ENCODE data around the gene STK32C. TPM values are rescaled to one million over a fixed set of nuclear protein-coding genes. Genes with fewer than 3 reads are reported as not detected.

Gene STK32C
- total RNA-seq, 1 donor from 2014 or later, result 69.2 TPM

DNA sequence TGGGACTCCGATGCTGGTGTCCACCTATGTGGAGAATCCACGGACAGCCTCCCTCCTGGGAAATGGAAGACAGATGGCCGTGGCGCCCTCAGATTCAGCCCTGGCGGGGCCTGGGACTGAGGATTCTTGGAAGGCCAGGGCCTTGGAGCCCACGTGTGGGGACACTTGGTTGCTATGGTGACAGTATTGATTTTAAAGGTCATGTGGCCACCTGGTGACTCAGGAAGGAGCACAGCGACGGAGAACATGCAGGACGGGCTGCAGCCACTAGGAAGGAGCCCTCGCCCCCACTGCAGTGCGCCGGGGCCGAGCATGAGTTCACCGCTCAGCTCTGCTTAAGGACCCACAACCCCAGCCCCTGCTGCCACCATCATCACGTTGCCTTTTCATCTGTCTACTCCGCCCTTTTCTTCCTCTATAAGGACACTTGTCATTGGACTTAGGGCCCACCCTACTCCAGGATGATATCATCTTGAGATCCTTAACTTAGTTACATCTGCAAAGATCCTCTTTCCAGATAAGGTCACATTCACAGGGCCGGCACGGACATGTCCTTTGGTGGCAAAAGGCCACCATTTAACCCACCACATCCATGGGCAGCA is 3.7 kb upstream of the STK32C start:
- DNase-seq, result peak; percentile 67
- Mint-ChIP-seq H3K9me3 (ENCODE audit: unreplicated experiment) (peaks cover 14% of the 10 kb centered on the region), H3K27me3 (ENCODE audit: unreplicated experiment) (peaks cover 13% of the 10 kb centered on the region), H3K36me3 (ENCODE audit: unreplicated experiment) (peaks cover 25% of the 10 kb centered on the region), H3K27ac (ENCODE audit: unreplicated experiment) (peak overlapping the region; percentile 90), H3K4me1 (ENCODE audit: low read depth, unreplicated experiment) (peaks cover 16% of the 10 kb centered on the region), H3K4me3 (ENCODE audit: unreplicated experiment) (peak overlapping the region; percentile 71)
- TF ChIP-seq CTCF (IDR thresholded peaks at IDR 0.05; ENCODE audit: partially characterized antibody, unreplicated experiment), result peak; percentile 27

- peaks cover 21% of the 10 kb centered on the region for H3K4me1 Mint-ChIP-seq (ENCODE audit: low read depth, unreplicated experiment)
- peaks cover 19% of the 10 kb centered on the region for H3K9me3 Mint-ChIP-seq (ENCODE audit: unreplicated experiment)
- no peak for DNase-seq
- no peak for TF ChIP-seq CTCF (IDR thresholded peaks at IDR 0.05; ENCODE audit: partially characterized antibody, unreplicated experiment)
- peak overlapping the region; percentile 90 for H3K27ac Mint-ChIP-seq (ENCODE audit: unreplicated experiment)
- peaks cover 18% of the 10 kb centered on the region for H3K27me3 Mint-ChIP-seq (ENCODE audit: unreplicated experiment)
- peaks cover 31% of the 10 kb centered on the region for H3K36me3 Mint-ChIP-seq (ENCODE audit: unreplicated experiment)
- H3K4me3 Mint-ChIP-seq (ENCODE audit: unreplicated experiment), result peak overlapping the region; percentile 71
These were observed 3.1 kb upstream of the STK32C start for GRCh38 chr10:132310701-132311337.

- Mint-ChIP-seq H3K27me3 (ENCODE audit: unreplicated experiment) (peaks cover 18% of the 10 kb centered on the region), H3K4me3 (ENCODE audit: unreplicated experiment) (peak overlapping the region; percentile 84), H3K36me3 (ENCODE audit: unreplicated experiment) (peaks cover 30% of the 10 kb centered on the region), H3K4me1 (ENCODE audit: low read depth, unreplicated experiment) (peaks cover 21% of the 10 kb centered on the region), H3K27ac (ENCODE audit: unreplicated experiment) (peak overlapping the region; percentile 64), H3K9me3 (ENCODE audit: unreplicated experiment) (peaks cover 19% of the 10 kb centered on the region)
- no peak for TF ChIP-seq CTCF (IDR thresholded peaks at IDR 0.05; ENCODE audit: partially characterized antibody, unreplicated experiment)
- no peak for DNase-seq
These were observed 2.3 kb upstream of the STK32C start for GRCh38 chr10:132309879-132310591.

DNA sequence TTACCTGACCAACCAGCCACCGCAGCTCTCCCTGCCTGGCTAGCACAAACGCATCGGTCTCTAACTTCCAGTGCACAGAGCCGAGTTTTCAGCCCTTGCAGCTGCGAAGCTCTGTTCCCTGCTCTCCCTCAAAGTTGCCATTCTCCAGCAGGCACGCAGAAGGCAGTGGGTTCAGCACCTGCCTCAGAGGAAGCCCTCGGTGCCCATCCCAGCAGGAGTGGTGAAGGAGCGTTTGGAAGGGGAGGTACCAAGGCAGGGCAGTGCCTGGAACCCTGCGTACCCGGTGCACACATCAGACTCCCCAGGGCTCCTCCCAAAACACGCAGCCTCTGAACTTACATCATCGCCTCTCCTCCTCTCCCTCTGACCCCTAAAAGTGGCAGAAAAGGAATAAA is 1.7 kb upstream of the STK32C start:
- peaks cover 26% of the 10 kb centered on the region for H3K36me3 Mint-ChIP-seq (ENCODE audit: unreplicated experiment)
- TF ChIP-seq CTCF (IDR thresholded peaks at IDR 0.05; ENCODE audit: partially characterized antibody, unreplicated experiment), result no peak
- peaks cover 21% of the 10 kb centered on the region for H3K4me1 Mint-ChIP-seq (ENCODE audit: low read depth, unreplicated experiment)
- H3K27ac Mint-ChIP-seq (ENCODE audit: unreplicated experiment), result no peak overlapping the region
- peaks cover 18% of the 10 kb centered on the region for H3K27me3 Mint-ChIP-seq (ENCODE audit: unreplicated experiment)
- DNase-seq, result no peak
- H3K4me3 Mint-ChIP-seq (ENCODE audit: unreplicated experiment), result peak overlapping the region; percentile 84
- H3K9me3 Mint-ChIP-seq (ENCODE audit: unreplicated experiment), result peaks cover 19% of the 10 kb centered on the region

Data from glutamatergic neuron (in vitro differentiated cells).